Measurements from ENCODE around the gene WDR38.

The WDR38 gene

GRCh38 chr9:124878021-124878420 lies 24.8 kb downstream of the WDR38 start:
- no peak for DNase-seq (ENCODE audit: low read depth)
- H3K4me3 ChIP-seq (ENCODE audit: low read depth, low read length), result no peak overlapping the region

- no peak overlapping the region for H3K4me3 ChIP-seq (ENCODE audit: low read depth, low read length)
- no peak for DNase-seq (ENCODE audit: low read depth)
Measured at GRCh38 chr9:124878518-124878917, 25.3 kb downstream of the WDR38 start.

GRCh38 chr9:124879226-124879625 lies 26.0 kb downstream of the WDR38 start:
- DNase-seq (ENCODE audit: low read depth), result no peak
- no peak overlapping the region for H3K4me3 ChIP-seq (ENCODE audit: low read depth, low read length)

GRCh38 chr9:124880501-124880900 lies 27.2 kb downstream of the WDR38 start:
- no peak for DNase-seq (ENCODE audit: low read depth)
- no peak overlapping the region for H3K4me3 ChIP-seq (ENCODE audit: low read depth, low read length)

GRCh38 chr9:124881138-124881743 lies 28.0 kb downstream of the WDR38 start:
- DNase-seq (ENCODE audit: low read depth), result no peak
- H3K4me3 ChIP-seq (ENCODE audit: low read depth, low read length), result no peak overlapping the region

GRCh38 chr9:124882231-124882630 lies 29.0 kb downstream of the WDR38 start:
- no peak for DNase-seq (ENCODE audit: low read depth)
- H3K4me3 ChIP-seq (ENCODE audit: low read depth, low read length), result no peak overlapping the region

- DNase-seq (ENCODE audit: low read depth), result no peak
- H3K4me3 ChIP-seq (ENCODE audit: low read depth, low read length), result no peak overlapping the region
Measured at GRCh38 chr9:124884376-124884775, 31.1 kb downstream of the WDR38 start.

- DNase-seq (ENCODE audit: low read depth), result no peak
Measured at GRCh38 chr9:124885551-124885950, 32.3 kb downstream of the WDR38 start.

GRCh38 chr9:124886461-124886860 lies 33.2 kb downstream of the WDR38 start:
- no peak overlapping the region for H3K4me3 ChIP-seq (ENCODE audit: low read depth, low read length)
- DNase-seq (ENCODE audit: low read depth), result no peak

More at GRCh38 chr9:124885551-124885950, 32.3 kb downstream of the WDR38 start:
- H3K4me3 ChIP-seq (ENCODE audit: low read depth, low read length), result no peak overlapping the region

GRCh38 chr9:124886866-124887492 lies 33.7 kb downstream of the WDR38 start:
- H3K4me3 ChIP-seq (ENCODE audit: low read depth, low read length), result no peak overlapping the region
- DNase-seq (ENCODE audit: low read depth), result no peak

GRCh38 chr9:124887832-124888231 lies 34.6 kb downstream of the WDR38 start:
- no peak overlapping the region for H3K4me3 ChIP-seq (ENCODE audit: low read depth, low read length)
- DNase-seq (ENCODE audit: low read depth), result no peak

GRCh38 chr9:124889006-124889405 lies 35.7 kb downstream of the WDR38 start:
- DNase-seq (ENCODE audit: low read depth), result no peak
- no peak overlapping the region for H3K4me3 ChIP-seq (ENCODE audit: low read depth, low read length)

GRCh38 chr9:124890179-124890578 lies 36.9 kb downstream of the WDR38 start:
- DNase-seq (ENCODE audit: low read depth), result no peak
- H3K4me3 ChIP-seq (ENCODE audit: low read depth, low read length), result no peak overlapping the region

- H3K4me3 ChIP-seq (ENCODE audit: low read depth, low read length), result no peak overlapping the region
- no peak for DNase-seq (ENCODE audit: low read depth)
Measured at GRCh38 chr9:124894035-124894740, 40.9 kb downstream of the WDR38 start.

- no peak overlapping the region for H3K4me3 ChIP-seq (ENCODE audit: low read depth, low read length)
- no peak for DNase-seq (ENCODE audit: low read depth)
Measured at GRCh38 chr9:124894741-124895170, 41.5 kb downstream of the WDR38 start.

- no peak for DNase-seq (ENCODE audit: low read depth)
Measured at GRCh38 chr9:124897570-124898460, 44.6 kb downstream of the WDR38 start.

GRCh38 chr9:124899845-124900244 lies 46.6 kb downstream of the WDR38 start:
- H3K4me3 ChIP-seq (ENCODE audit: low read depth, low read length), result no peak overlapping the region
- DNase-seq (ENCODE audit: low read depth), result no peak

More at GRCh38 chr9:124897570-124898460, 44.6 kb downstream of the WDR38 start:
- no peak overlapping the region for H3K4me3 ChIP-seq (ENCODE audit: low read depth, low read length)

- no peak overlapping the region for H3K4me3 ChIP-seq (ENCODE audit: low read depth, low read length)
- DNase-seq (ENCODE audit: low read depth), result no peak
Measured at GRCh38 chr9:124906966-124907365, 53.7 kb downstream of the WDR38 start.

Data from skeletal muscle cell (primary cell).